Measurements from ENCODE around the gene AKR1C1. TPM values are rescaled to one million over a fixed set of nuclear protein-coding genes. Genes with fewer than 3 reads are reported as not detected.
"Not testable (repeated sequence)": the region's sequence is repeated elsewhere in the genome, so short reads cannot be mapped to it uniquely, and the experiment has no call there.

Gene AKR1C1
- total RNA-seq, 1 donor from 2014 or later = 54.5 TPM

DNA sequence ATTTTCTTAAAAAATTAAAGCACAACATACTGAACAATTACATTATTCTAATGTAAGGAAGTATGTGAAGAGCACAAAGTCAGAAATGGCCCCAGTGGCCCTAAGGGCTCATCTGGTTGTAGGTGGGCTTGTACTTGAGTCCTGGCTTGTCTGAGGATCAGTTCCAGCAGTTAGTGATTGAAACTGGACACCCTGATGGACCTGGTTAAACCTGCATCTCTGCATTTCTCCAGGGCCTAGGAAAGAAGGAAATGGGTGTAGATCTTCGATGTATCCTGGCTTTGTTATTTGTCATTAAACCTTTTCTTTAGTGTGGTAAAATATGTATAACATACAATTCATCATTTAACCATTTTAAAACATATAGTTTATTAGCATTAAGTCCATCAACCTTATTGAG is 50.2 kb downstream of the AKR1C1 start:
- Histone ChIP-seq H3K4me3 (no peak overlapping the region), H3K9me3 (no peaks in the 10 kb centered on the region), H3K36me3 (no peaks in the 10 kb centered on the region), H3K27me3 (ENCODE audit: low read depth) (no peaks in the 10 kb centered on the region), H3K4me1 (no peaks in the 10 kb centered on the region), H3K27ac (no peak overlapping the region)
- ATAC-seq (no peak), DNase-seq (no peak)
- TF ChIP-seq, protein P1, sequence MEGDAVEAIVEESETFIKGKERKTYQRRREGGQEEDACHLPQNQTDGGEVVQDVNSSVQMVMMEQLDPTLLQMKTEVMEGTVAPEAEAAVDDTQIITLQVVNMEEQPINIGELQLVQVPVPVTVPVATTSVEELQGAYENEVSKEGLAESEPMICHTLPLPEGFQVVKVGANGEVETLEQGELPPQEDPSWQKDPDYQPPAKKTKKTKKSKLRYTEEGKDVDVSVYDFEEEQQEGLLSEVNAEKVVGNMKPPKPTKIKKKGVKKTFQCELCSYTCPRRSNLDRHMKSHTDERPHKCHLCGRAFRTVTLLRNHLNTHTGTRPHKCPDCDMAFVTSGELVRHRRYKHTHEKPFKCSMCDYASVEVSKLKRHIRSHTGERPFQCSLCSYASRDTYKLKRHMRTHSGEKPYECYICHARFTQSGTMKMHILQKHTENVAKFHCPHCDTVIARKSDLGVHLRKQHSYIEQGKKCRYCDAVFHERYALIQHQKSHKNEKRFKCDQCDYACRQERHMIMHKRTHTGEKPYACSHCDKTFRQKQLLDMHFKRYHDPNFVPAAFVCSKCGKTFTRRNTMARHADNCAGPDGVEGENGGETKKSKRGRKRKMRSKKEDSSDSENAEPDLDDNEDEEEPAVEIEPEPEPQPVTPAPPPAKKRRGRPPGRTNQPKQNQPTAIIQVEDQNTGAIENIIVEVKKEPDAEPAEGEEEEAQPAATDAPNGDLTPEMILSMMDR (IDR thresholded peaks at IDR 0.05) = no peak
- intact Hi-C loops (cut with DNase I) = no loop called here

- H3K4me1 ChIP-seq; H3K36me3 ChIP-seq; ATAC-seq; H3K9me3 ChIP-seq; H3K4me3 ChIP-seq; DNase-seq; intact Hi-C loops (cut with DNase I); H3K27ac ChIP-seq; H3K27me3 ChIP-seq (ENCODE audit: low read depth): not testable (repeated sequence)
Observed at GRCh38 chr10:5014200-5014910, 51.1 kb downstream of the AKR1C1 start.

DNA sequence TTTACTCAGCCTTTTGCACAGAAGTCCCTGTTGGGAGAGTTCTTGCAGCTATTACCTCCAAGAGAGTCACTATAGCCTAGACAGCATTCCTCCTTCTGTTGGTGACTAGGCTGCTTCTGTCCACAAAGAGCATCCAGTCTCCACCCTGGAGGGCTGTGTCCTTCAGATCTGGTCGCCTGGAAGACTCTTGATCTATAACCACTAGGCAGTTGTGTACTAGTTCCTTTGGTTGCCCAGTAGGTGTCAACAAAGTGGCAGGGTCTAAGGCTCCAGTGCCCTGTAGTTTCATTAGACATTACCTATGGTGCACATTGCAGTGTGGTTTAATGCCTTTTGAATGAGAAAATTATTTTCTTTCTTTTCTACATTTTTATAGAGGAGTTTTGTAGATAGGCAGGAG is 51.7 kb downstream of the AKR1C1 start:
- ATAC-seq = peak; percentile 55 to 73

DNA sequence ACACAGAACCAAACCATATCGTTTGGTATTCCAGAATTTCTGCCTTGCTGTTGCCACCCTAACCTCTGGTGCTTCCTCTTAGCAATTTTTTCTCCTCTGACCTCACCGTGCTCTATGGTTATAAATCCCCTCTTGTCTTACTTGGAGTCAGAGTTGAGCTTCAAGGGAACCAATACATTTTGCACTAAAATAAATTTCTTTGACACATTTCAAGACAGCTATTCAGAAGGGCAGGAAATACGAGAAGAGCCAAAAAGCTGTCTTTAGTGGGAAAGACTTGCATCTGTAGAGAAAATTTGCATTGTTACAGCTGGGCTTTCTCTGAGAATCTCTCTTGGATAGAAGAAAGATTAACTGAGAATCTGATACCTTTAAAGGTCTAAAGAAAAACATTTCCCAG is 54.9 kb downstream of the AKR1C1 start:
- no peak for DNase-seq
- intact Hi-C loops (cut with DNase I) = loop anchor here (5.0 kb wide), 1 partner anchor 264 kb away; no protein-coding TSS in a partner anchor
- Histone ChIP-seq H3K9me3 (no peaks in the 10 kb centered on the region), H3K36me3 (no peaks in the 10 kb centered on the region), H3K4me1 (peaks cover 19% of the 10 kb centered on the region), H3K27ac (no peak overlapping the region), H3K27me3 (ENCODE audit: low read depth) (no peaks in the 10 kb centered on the region), H3K4me3 (no peak overlapping the region)
- TF ChIP-seq, protein P1 (IDR thresholded peaks at IDR 0.05) = no peak
- no peak for ATAC-seq

More for the DNA sequence above, 51.7 kb downstream of the AKR1C1 start:
- Histone ChIP-seq H3K27ac (no peak overlapping the region), H3K9me3 (no peaks in the 10 kb centered on the region), H3K36me3 (no peaks in the 10 kb centered on the region), H3K4me1 (peaks cover 13% of the 10 kb centered on the region), H3K27me3 (ENCODE audit: low read depth) (no peaks in the 10 kb centered on the region), H3K4me3 (no peak overlapping the region)
- TF ChIP-seq, protein P1 (IDR thresholded peaks at IDR 0.05) = peak; percentile 7
- intact Hi-C loops (cut with DNase I) = loop anchor here (5.0 kb wide), 1 partner anchor 267 kb away; no protein-coding TSS in a partner anchor
- DNase-seq = no peak

DNA sequence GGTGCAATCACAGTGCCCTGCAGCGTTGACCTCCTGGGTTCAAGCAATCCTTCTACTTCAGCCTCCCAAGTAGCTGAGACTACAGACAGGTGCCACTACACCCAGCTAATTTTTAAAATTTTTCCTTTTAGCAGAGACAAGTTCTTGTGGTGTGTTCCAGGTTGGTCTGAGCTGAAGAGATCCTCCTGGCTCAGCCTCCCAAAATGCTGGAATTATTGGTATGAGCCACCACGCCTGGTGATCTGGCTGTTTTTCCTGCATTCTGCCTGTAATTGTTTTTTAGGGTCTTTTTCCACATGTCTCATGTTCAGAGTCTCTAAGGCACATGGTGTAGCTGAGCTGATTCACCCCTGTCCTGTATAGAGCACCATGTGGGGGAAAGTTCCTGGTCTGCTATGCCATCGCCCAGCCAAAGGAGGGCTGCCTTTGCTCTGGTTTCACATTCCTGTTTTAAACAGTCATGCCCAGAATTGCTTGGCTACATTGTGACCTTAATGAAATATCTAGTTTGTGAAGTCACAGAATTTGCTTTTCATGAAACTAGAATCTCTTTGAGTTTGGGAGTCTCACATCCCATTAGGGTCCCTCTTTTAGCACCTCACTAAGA is 55.6 kb downstream of the AKR1C1 start:
- DNase-seq = peak; percentile 50
- H3K4me1 ChIP-seq = peaks cover 19% of the 10 kb centered on the region
- not testable (repeated sequence) for H3K4me3 ChIP-seq; H3K36me3 ChIP-seq; H3K9me3 ChIP-seq; H3K27me3 ChIP-seq (ENCODE audit: low read depth)
- intact Hi-C loops (cut with DNase I) = loop anchor here (5.0 kb wide), 1 partner anchor 264 kb away; no protein-coding TSS in a partner anchor
- ATAC-seq = peak; percentile 87 to 88
- TF ChIP-seq, protein P1 (IDR thresholded peaks at IDR 0.05) = peak; percentile 27
- H3K27ac ChIP-seq = peak overlapping the region; percentile 32

DNA sequence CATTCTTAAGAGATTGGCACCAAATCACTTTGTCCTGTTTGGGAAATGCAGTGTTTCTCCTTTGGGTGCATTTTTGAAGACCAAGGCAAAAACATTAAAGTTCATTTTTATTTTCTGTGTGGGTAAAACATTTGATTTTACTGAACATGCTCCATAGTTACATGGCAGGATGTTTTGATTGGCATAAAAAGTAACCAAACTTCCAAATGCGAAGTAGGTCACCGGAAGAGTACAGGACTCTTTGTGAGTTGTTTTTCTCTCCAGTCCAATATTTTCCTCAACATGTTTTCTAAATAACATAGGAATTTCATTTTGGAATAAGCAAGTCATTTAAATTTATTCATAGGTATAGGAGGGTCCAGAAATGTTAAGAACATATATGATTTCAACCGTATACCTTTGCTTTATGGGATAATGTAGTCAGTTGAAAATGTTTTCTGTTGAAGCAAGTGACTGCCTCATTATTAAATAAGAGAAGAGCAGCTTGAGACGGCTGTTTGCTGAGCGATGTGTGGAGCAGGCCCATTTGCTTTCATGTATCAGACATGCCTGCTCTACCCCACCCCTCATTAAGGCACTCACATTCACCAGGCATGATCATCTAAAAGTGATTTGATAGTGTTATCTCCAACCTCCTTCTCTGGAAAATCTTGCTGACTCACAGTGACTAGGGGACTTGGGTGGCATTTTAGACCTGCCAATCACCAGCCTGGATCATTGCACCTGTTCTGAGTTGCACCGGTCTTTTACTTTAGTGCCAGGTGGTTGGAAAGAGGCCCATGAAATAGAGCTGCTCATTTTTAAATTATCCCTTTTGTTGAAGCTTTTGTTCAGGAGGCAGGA is 56.8 kb downstream of the AKR1C1 start:
- H3K4me1 ChIP-seq = peaks cover 19% of the 10 kb centered on the region
- intact Hi-C loops (cut with DNase I) = loop anchor here (5.0 kb wide), 1 partner anchor 262 kb away; no protein-coding TSS in a partner anchor
- not testable (repeated sequence) for H3K9me3 ChIP-seq; H3K4me3 ChIP-seq; DNase-seq; H3K36me3 ChIP-seq; H3K27me3 ChIP-seq (ENCODE audit: low read depth)
- ATAC-seq = peak in 1 of 2 donors; percentile 38
- peak overlapping the region; percentile 32 for H3K27ac ChIP-seq

DNA sequence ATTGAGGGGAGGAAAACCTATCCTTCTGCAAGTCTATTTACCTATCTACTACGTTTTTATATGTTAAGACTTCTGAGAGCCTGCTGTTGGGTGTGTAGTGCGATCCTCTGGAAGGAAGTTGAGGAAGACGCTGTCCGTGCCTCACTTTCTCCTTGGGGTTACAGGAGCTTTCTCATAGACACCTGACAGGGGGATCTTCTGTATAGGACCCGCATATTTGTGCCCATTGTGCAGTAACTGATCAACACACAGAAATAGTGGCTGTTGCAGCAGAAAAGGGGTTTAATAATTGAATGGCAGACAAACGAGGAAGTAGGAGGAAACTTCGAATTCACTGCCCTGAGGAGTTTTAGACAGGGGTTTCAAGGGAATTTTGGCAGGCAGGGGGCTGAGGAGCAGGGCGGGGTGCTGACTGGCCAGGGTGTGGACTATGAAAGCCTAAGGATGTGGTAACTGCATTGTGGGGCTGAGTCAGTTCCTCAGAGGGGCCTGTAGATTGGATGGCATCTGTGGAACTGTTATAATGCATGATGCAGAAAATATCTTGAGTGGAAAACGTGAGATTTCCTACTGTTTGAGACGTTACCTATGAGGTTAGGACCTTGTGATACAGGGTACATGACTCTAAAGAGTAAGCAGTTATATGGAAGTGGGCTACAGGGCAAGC is 58.5 kb downstream of the AKR1C1 start:
- ATAC-seq; intact Hi-C loops (cut with DNase I); H3K27ac ChIP-seq; H3K4me3 ChIP-seq; DNase-seq; H3K9me3 ChIP-seq; H3K36me3 ChIP-seq; H3K27me3 ChIP-seq (ENCODE audit: low read depth): not testable (repeated sequence)
- peaks cover 19% of the 10 kb centered on the region for H3K4me1 ChIP-seq

All from lower lobe of right lung (tissue), 2 donors.